ENCODE results near the gene IL1RAPL2.

IL1RAPL2 gene

GRCh38 chrX:105477351-105477750 lies 911.4 kb downstream of the IL1RAPL2 start:
- no peak for TF ChIP-seq EZH2phosphoT487 (IDR thresholded peaks at IDR 0.05; ENCODE audit: low read depth)
- no peak for TF ChIP-seq CTCF (IDR thresholded peaks at IDR 0.05; ENCODE audit: low read depth, low read length)
- H3K9me3 ChIP-seq (ENCODE audit: insufficient read depth, low read length), result no peaks in the 10 kb centered on the region
- no peak overlapping the region for H3K4me2 ChIP-seq (ENCODE audit: low read length)
- peaks cover 20% of the 10 kb centered on the region for H3K4me1 ChIP-seq (ENCODE audit: low read length)
- no peak overlapping the region for H3K4me3 ChIP-seq (ENCODE audit: low read length)
- no peaks in the 10 kb centered on the region for H3K79me2 ChIP-seq (ENCODE audit: low read length)
- H3K36me3 ChIP-seq (replicated peaks; ENCODE audit: low read depth, low read length), result no peaks in the 10 kb centered on the region
- no peak overlapping the region for H3K9ac ChIP-seq (ENCODE audit: low read length)
- H3K27me3 ChIP-seq (ENCODE audit: low read depth, low read length), result no peaks in the 10 kb centered on the region
- H3K27ac ChIP-seq (ENCODE audit: low read length), result no peak overlapping the region
- H4K20me1 ChIP-seq (ENCODE audit: insufficient read depth, low read length), result no peaks in the 10 kb centered on the region
- no peak overlapping the region for H2AFZ ChIP-seq (ENCODE audit: low read depth, low read length)

- Histone ChIP-seq H3K4me3 (ENCODE audit: low read length) (no peak overlapping the region), H3K27me3 (ENCODE audit: low read depth, low read length) (no peaks in the 10 kb centered on the region), H3K27ac (ENCODE audit: low read length) (no peak overlapping the region), H3K36me3 (replicated peaks; ENCODE audit: low read depth, low read length) (no peaks in the 10 kb centered on the region), H3K4me2 (ENCODE audit: low read length) (no peak overlapping the region), H3K79me2 (ENCODE audit: low read length) (no peaks in the 10 kb centered on the region), H4K20me1 (ENCODE audit: insufficient read depth, low read length) (no peaks in the 10 kb centered on the region), H3K9ac (ENCODE audit: low read length) (no peak overlapping the region), H2AFZ (ENCODE audit: low read depth, low read length) (no peak overlapping the region), H3K4me1 (ENCODE audit: low read length) (peaks cover 10% of the 10 kb centered on the region), H3K9me3 (ENCODE audit: insufficient read depth, low read length) (no peaks in the 10 kb centered on the region)
- TF ChIP-seq CTCF (IDR thresholded peaks at IDR 0.05; ENCODE audit: low read depth, low read length) (no peak), EZH2phosphoT487 (IDR thresholded peaks at IDR 0.05; ENCODE audit: low read depth) (no peak)
Observed at GRCh38 chrX:105480646-105481310, 914.8 kb downstream of the IL1RAPL2 start.

GRCh38 chrX:105483011-105483410 lies 917.0 kb downstream of the IL1RAPL2 start:
- no peaks in the 10 kb centered on the region for H3K36me3 ChIP-seq (replicated peaks; ENCODE audit: low read depth, low read length)
- no peak overlapping the region for H3K27ac ChIP-seq (ENCODE audit: low read length)
- H2AFZ ChIP-seq (ENCODE audit: low read depth, low read length), result 0 out of 2 replicates have a peak overlapping the region, but pooled peaks have one; percentile 1

GRCh38 chrX:105488716-105489115 lies 922.7 kb downstream of the IL1RAPL2 start:
- no peak overlapping the region for H2AFZ ChIP-seq (ENCODE audit: low read depth, low read length)
- H3K79me2 ChIP-seq (ENCODE audit: low read length), result no peaks in the 10 kb centered on the region
- H3K27me3 ChIP-seq (ENCODE audit: low read depth, low read length), result no peaks in the 10 kb centered on the region
- H3K4me1 ChIP-seq (ENCODE audit: low read length), result no peaks in the 10 kb centered on the region
- no peaks in the 10 kb centered on the region for H3K36me3 ChIP-seq (replicated peaks; ENCODE audit: low read depth, low read length)
- H3K9me3 ChIP-seq (ENCODE audit: insufficient read depth, low read length), result no peaks in the 10 kb centered on the region
- H3K9ac ChIP-seq (ENCODE audit: low read length), result no peak overlapping the region
- H3K4me3 ChIP-seq (ENCODE audit: low read length), result no peak overlapping the region
- H4K20me1 ChIP-seq (ENCODE audit: insufficient read depth, low read length), result no peaks in the 10 kb centered on the region
- TF ChIP-seq CTCF (IDR thresholded peaks at IDR 0.05; ENCODE audit: low read depth, low read length) (no peak), EZH2phosphoT487 (IDR thresholded peaks at IDR 0.05; ENCODE audit: low read depth) (no peak)
- H3K4me2 ChIP-seq (ENCODE audit: low read length), result no peak overlapping the region
- no peak overlapping the region for H3K27ac ChIP-seq (ENCODE audit: low read length)

More at GRCh38 chrX:105483011-105483410, 917.0 kb downstream of the IL1RAPL2 start:
- Histone ChIP-seq H3K4me2 (ENCODE audit: low read length) (no peak overlapping the region), H3K9me3 (ENCODE audit: insufficient read depth, low read length) (no peaks in the 10 kb centered on the region), H3K9ac (ENCODE audit: low read length) (no peak overlapping the region), H4K20me1 (ENCODE audit: insufficient read depth, low read length) (no peaks in the 10 kb centered on the region), H3K4me1 (ENCODE audit: low read length) (peaks cover 8% of the 10 kb centered on the region), H3K27me3 (ENCODE audit: low read depth, low read length) (no peaks in the 10 kb centered on the region), H3K79me2 (ENCODE audit: low read length) (no peaks in the 10 kb centered on the region), H3K4me3 (ENCODE audit: low read length) (no peak overlapping the region)
- TF ChIP-seq CTCF (IDR thresholded peaks at IDR 0.05; ENCODE audit: low read depth, low read length), result no peak
- no peak for TF ChIP-seq EZH2phosphoT487 (IDR thresholded peaks at IDR 0.05; ENCODE audit: low read depth)

Data from OCI-LY3 (cell line).